RWPE1 (cell line): Measurements from ENCODE around the gene TTBK2.
A peak's percentile ranks its signal among the peaks of the same experiment; 100 is the strongest.
"Not testable (repeated sequence)": the region's sequence is repeated elsewhere in the genome, so short reads cannot be mapped to it uniquely, and the experiment has no call there.

Source experiments
- CTCF ChIA-PET: fragments of 350-600 bp; sonication (Branson Sonifier 250); formaldehyde crosslinking; extraction: SDS; loops from one replicate; lab custom pipeline; 2021; lab: Yijun Ruan, JAX
- POLR2A ChIA-PET: fragments of 400-600 bp; formaldehyde crosslinking; extraction: SDS; loops from one replicate; lab custom pipeline; 2020; ENCODE audit warnings: antibody characterized with exemption; ENCODE audit not compliant: low non-redundant PET; lab: Yijun Ruan, JAX
- DNase-seq: peaks from one replicate; pipeline ENCODE4 v3.0.0; 2012; ENCODE audit warnings: low spot score
- H3K27ac ChIP-seq: fragments of 450-650 bp; 2 replicates; pipeline ENCODE4 v1.5.1; 2017
- TF ChIP-seq, protein P1 (sequence below): fragments of 450-650 bp; conservative IDR thresholded peaks from 2 replicates; pipeline ENCODE4 v1.5.1; 2017; ENCODE audit warnings: low read depth, mild to moderate bottlenecking

The TTBK2 gene

DNA sequence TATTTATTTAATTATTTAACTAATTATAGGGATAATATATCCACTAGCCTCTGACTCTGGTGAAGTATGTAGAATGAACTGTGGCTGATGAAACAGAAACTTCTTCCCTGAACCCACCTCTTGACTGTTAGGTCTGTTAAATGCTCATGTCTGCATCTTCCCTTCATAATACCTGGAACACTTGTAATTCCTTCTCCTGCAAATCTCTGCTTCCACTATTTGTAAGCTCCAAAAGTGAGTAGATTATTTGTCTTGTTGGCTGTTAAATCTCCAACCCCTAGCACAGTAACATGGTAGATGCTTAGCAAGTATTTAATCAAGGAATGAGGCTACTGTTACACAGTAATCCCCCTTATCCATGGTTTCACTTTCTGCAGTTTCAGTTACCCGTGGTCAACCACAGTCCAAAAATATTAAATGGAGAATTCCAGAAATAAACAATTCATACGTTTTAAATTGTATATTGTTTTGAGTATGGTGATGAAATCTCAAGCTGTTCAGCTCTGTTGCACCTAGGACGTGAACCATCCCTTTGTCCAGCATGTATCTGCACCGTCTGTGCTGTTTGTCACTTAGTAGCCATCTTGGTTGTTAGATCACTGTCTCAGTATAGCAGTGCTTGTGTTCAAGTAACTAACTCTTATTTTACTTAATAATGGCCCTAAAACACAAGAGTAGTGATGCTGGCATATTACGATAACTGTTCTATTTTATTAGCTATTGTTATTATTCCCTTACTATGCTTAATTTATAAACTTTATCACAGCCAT is 5.7 kb downstream of the TTBK2 start:
- no peak for DNase-seq
- TF ChIP-seq, protein P1, sequence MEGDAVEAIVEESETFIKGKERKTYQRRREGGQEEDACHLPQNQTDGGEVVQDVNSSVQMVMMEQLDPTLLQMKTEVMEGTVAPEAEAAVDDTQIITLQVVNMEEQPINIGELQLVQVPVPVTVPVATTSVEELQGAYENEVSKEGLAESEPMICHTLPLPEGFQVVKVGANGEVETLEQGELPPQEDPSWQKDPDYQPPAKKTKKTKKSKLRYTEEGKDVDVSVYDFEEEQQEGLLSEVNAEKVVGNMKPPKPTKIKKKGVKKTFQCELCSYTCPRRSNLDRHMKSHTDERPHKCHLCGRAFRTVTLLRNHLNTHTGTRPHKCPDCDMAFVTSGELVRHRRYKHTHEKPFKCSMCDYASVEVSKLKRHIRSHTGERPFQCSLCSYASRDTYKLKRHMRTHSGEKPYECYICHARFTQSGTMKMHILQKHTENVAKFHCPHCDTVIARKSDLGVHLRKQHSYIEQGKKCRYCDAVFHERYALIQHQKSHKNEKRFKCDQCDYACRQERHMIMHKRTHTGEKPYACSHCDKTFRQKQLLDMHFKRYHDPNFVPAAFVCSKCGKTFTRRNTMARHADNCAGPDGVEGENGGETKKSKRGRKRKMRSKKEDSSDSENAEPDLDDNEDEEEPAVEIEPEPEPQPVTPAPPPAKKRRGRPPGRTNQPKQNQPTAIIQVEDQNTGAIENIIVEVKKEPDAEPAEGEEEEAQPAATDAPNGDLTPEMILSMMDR, result no peak
- H3K27ac ChIP-seq, result no peak overlapping the region
- POLR2A ChIA-PET, result no interaction called here
- CTCF ChIA-PET, result interaction anchor here (0.6 to 1.0 kb wide), 2 partner anchors 11 to 118 kb away, joined by 3 read pairs; no protein-coding TSS in a partner anchor

DNA sequence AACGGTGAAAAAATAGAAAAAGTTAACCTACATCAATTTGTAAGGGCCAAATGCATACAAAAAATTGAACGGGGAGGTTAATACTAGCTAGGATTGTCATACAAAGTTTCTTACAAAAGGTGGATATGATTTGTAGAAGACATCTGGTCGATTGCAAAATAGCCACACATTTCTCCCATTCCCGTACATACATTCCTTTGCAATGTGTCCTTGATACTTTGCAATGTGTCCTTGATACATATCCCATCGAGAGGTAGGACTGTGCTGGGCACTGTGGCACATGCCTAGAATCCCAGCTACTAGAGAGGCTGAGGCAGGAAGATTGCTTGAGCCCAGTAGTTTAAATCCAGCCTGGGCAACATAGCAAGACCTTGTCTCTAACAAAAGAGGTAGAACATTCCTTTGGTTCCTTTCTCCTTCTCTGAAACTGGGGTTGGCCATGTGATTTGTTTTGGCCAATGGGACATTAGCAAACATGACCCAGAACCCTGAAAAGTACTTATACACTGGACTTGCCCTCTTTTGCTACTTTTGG is 9.5 kb downstream of the TTBK2 start:
- peak overlapping the region; percentile 45; the same call in 1 of the 2 replicates for H3K27ac ChIP-seq
- DNase-seq, result no peak
- ChIA-PET POLR2A (no interaction called here), CTCF (interaction anchor here (0.6 to 1.0 kb wide), 3 partner anchors 15 to 174 kb away, joined by 3 to 4 read pairs (median 3); no protein-coding TSS in a partner anchor)
- TF ChIP-seq, protein P1, result no peak

GRCh38 chr15:42908538-42908937 is 12.0 kb downstream of the TTBK2 start:
- H3K27ac ChIP-seq, result no peak overlapping the region
- CTCF ChIA-PET, result interaction anchor here (1.2 kb wide), 1 partner anchor 18 kb away, joined by 4 read pairs; no protein-coding TSS in a partner anchor
- DNase-seq, result no peak
- TF ChIP-seq, protein P1, result no peak
- POLR2A ChIA-PET, result no interaction called here

DNA sequence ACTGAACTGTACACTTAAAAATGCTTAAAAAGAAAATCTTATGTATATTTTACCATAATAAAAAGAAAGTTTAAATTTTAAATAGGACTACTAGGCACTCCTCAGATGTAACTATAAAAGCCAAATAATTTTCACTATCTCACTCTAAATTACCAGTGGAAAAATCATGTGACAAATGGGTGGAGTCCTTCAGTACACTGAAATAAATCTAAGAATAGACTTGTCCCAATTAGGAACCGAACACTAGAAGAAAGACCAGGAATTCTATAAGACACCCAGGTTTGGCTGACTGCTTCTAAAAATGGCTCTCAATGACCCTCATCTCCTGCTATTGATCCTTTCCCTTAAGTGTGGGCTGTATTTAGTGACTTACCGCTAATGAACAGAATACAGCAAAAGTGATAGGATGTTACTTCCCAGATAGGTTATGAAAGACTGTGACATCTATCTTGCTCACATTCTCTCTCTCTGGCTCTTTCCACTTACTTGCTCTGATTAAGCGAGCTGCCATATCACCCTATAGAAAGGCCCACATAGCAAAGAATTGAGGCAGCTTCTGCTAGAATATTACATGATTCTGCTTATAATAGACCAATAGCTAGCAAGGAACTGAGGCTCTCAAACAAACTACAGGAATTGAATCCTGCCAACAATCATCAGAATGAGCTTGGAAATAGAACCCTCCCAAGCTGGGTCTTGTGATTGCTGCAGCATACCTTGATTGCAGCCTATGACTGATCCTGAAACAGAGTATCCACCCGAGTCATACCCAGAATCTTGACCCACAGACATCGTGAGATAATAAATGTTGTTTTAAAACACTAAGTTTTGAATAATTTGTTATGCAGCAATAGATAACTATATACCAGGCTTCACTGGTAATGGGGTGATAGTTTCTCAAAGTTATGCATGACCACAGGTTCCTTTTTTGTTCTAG is 16.9 kb downstream of the TTBK2 start:
- CTCF ChIA-PET, result interaction anchor here (0.6 kb wide), 1 partner anchor 444 kb away, joined by 5 read pairs; no protein-coding TSS in a partner anchor
- POLR2A ChIA-PET, result no interaction called here
- DNase-seq, result no peak
- TF ChIP-seq, protein P1, result no peak
- no peak overlapping the region for H3K27ac ChIP-seq

GRCh38 chr15:42893911-42894310 is 26.7 kb downstream of the TTBK2 start:
- H3K27ac ChIP-seq, DNase-seq, POLR2A ChIA-PET: not testable (repeated sequence)
- CTCF ChIA-PET, result interaction anchor here (0.6 kb wide), 1 partner anchor 374 kb away, joined by 3 read pairs; no protein-coding TSS in a partner anchor

DNA sequence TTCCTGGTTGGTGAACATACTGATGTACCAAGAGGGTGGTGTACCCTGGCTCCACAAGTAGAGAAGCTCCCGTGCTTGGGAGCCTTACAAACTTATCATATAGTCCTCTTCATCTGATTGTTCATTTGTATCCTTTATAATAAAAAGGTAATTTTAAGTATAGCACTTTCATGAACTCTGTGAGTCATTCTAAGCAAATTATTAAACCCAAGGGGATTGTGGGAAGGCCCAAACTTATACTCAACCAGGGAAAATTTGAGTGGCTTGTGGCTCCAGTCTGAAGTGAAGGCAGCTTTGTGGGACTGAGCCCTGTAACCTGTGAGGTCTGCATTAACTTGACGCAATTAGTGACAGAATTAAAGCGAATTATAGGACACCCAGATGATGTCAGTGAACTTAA is 29.0 kb downstream of the TTBK2 start:
- DNase-seq, result no peak
- no peak overlapping the region for H3K27ac ChIP-seq
- ChIA-PET POLR2A (no interaction called here), CTCF (no interaction called here)
- TF ChIP-seq, protein P1, result no peak
